Measurements from ENCODE around the gene TRAPPC2L.

DNA sequence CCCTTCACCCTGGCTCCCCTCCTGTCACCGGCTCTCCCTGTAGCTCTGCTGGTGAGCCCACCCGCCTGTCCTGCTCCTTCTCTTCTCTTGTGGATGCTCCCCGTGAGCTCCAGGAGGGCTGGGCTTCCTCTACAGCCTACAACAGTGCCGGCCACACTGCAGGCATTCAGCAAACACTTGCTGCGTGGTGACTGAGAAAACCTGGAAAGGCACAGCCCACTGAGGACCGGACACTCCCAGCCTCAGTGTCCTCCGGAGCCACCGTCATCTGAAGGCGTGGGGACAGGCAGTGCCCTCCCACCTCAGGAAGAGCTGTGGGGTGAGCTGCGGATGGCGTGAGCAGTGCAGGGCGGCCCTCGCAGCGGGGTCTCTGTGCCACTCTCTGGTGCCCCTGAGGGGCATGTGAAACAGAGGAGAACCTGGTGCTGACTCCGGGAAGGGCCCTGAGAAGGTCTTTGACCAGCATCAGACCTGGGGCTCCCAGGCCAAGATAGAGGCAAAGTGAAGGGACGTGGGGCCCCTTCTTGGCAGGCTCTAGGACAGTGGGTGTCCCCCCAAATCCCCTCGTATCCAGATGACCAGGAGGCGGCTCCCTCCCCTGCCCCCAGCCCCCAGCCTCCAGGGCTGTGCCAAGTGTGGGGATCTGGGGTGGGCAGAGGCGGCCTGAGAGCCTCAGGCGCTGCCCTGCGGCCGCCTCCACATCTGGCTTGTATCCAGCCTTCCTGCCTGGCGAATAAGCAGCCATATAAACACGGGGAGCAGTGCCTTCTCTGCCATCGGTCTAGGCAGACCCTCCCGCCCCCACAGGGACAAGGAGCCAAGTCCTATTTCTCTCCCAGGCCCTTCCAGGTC is 53.6 kb downstream of the TRAPPC2L start:
- TF ChIP-seq, protein P1, sequence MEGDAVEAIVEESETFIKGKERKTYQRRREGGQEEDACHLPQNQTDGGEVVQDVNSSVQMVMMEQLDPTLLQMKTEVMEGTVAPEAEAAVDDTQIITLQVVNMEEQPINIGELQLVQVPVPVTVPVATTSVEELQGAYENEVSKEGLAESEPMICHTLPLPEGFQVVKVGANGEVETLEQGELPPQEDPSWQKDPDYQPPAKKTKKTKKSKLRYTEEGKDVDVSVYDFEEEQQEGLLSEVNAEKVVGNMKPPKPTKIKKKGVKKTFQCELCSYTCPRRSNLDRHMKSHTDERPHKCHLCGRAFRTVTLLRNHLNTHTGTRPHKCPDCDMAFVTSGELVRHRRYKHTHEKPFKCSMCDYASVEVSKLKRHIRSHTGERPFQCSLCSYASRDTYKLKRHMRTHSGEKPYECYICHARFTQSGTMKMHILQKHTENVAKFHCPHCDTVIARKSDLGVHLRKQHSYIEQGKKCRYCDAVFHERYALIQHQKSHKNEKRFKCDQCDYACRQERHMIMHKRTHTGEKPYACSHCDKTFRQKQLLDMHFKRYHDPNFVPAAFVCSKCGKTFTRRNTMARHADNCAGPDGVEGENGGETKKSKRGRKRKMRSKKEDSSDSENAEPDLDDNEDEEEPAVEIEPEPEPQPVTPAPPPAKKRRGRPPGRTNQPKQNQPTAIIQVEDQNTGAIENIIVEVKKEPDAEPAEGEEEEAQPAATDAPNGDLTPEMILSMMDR (IDR thresholded peaks at IDR 0.05): no peak
- TF ChIP-seq POLR2AphosphoS5 (IDR thresholded peaks at IDR 0.05) (no peak), POLR2A (IDR thresholded peaks at IDR 0.05) (no peak)
